Body of pancreas (tissue), 4 donors: ENCODE data around the gene WDR86. TPM values are rescaled to one million over a fixed set of nuclear protein-coding genes. Genes with fewer than 3 reads are reported as not detected.

Experiments used
- ATAC-seq: fragments of 150-250 bp; one replicate; pipeline ENCODE4 v1.9.1; 2016
- DNase-seq, 4 donors: peaks; one replicate each; pipeline ENCODE4 v3.0.0-alpha.2; 2019
- H3K27ac ChIP-seq, 4 donors: fragments of 200-600 bp; sonication (generic); 1 replicate in 3 of 4; 2 replicates in 1 of 4; pipeline versions ENCODE4 v1.5.1 to v1.6.1; 2016 to 2019; ENCODE audit warnings: mild to moderate bottlenecking in 1 of 4, mixed read lengths in 1 of 4, moderate library complexity in 1 of 4
- H3K27me3 ChIP-seq, 2 donors: fragments of 200-600 bp; sonication (generic); one replicate each; pipeline ENCODE4 v1.6.0; 2016; ENCODE audit warnings: mild to moderate bottlenecking in 1 of 2
- H3K36me3 ChIP-seq, 2 donors: fragments of 200-600 bp; sonication (generic); replicated peaks in 1 of 2; 2 replicates each; pipeline ENCODE4 v1.5.1; 2016; ENCODE audit warnings: low read depth in 2 of 2; ENCODE audit not compliant: insufficient read depth in 1 of 2
- H3K4me1 ChIP-seq: fragments of 200-600 bp; sonication (generic); one replicate; pipeline ENCODE4 v1.6.0; 2016
- H3K4me3 ChIP-seq, 2 donors: fragments of 200-600 bp; sonication (generic); 1 replicate in 1 of 2; 2 replicates in 1 of 2; pipeline ENCODE4 v1.5.1; 2016 to 2019
- H3K9me3 ChIP-seq, 3 donors: fragments of 200-600 bp; sonication (generic); 1 replicate in 2 of 3; 2 replicates in 1 of 3; pipeline ENCODE4 v1.5.1; 2016
- POLR2A ChIP-seq, 3 donors: fragments of 450-650 bp; IDR thresholded peaks; one replicate each; pipeline ENCODE4 v1.6.1; 2016; ENCODE audit warnings: antibody characterized with exemption in 3 of 3, mild to moderate bottlenecking in 2 of 3
- WGBS, 2 donors: methylation state at CpG; one replicate each; pipeline ENCODE4 v1.1.5; 2017; 5-methylcytosine and 5-hydroxymethylcytosine counted together
- intact Hi-C: fragments of 100-400 bp; cut with DNase I; formaldehyde crosslinking; loops from one replicate; pipeline ENCODE4 v1.15.1; 2023
- total RNA-seq, 2 donors: library from RNA; depleted of rRNA; stranded (reverse); fragments of >200 nt; gene quantifications; one replicate each; pipeline ENCODE4 v1.1.0, GENCODE V29; 2016
- TF ChIP-seq, protein P1 (sequence below), 7 experiments: fragments of 450-650 bp in 4 of 7; fragments of 200-600 bp in 3 of 7; sonication (generic) in 3 of 7; IDR thresholded peaks; one replicate each; pipeline ENCODE4 v1.5.1; 2016 to 2019; ENCODE audit warnings: antibody characterized with exemption in 7 of 7

WDR86 gene
- total RNA-seq, 2 donors from 2014 or later = 3.9 to 11.2 TPM

DNA sequence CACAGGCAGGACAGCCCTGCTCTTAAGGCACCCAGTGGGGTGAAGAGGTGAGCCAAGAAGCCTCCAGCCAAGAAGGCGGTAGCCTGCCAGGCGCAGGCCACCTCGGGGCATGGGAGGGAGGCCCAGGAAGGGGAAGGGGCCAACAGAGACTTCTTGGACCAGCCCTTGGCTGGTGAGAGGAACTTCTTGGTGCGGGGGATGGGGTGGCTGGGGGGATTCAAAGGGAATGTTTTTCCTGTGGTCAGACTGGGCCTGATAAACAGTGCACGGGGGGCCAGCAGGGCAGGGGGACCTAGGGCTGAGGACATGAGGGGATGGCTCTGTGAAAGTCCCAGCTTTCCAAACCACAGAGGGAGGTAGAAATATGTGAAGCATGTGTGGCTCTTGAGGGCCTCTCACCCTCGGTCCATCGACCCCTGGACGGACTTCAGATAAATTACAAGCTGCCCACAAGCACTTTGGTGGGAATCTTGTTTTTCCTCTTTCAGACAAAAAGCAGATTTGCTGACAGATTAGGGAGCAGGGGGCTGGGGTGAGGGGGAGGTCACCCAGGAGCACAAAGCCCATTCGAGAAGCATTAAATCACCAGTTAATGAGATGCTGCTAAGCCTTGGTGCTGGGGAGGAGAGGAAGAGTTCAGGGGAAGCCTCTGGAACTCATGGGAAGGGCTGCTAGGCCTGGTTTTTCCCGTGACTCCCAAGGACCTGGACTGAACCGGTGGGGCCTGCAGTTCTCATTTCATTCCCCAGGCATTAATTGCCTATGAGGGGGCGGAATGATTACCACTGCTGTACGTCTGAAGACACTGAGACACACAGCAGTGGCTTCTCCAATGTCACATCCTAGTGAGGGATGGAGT is 18.8 kb upstream of the WDR86 start:
- Histone ChIP-seq H3K4me3 (no peak overlapping the region), H3K27me3 (no peaks in the 10 kb centered on the region), H3K4me1 (peaks cover 15% of the 10 kb centered on the region), H3K27ac (peak overlapping the region in 1 of 4 donors; percentile 20), H3K36me3 (no peaks in the 10 kb centered on the region), H3K9me3 (no peaks in the 10 kb centered on the region)
- ATAC-seq = peak; percentile 33
- WGBS, 2 donors = 59 to 73% methylated on average over 12 to 13 of the region's 13 CpGs
- DNase-seq = peak in 1 of 4 donors; percentile 51
- intact Hi-C loops = no loop called here
- no peak for TF ChIP-seq POLR2A (IDR thresholded peaks at IDR 0.05)
- TF ChIP-seq, protein P1, sequence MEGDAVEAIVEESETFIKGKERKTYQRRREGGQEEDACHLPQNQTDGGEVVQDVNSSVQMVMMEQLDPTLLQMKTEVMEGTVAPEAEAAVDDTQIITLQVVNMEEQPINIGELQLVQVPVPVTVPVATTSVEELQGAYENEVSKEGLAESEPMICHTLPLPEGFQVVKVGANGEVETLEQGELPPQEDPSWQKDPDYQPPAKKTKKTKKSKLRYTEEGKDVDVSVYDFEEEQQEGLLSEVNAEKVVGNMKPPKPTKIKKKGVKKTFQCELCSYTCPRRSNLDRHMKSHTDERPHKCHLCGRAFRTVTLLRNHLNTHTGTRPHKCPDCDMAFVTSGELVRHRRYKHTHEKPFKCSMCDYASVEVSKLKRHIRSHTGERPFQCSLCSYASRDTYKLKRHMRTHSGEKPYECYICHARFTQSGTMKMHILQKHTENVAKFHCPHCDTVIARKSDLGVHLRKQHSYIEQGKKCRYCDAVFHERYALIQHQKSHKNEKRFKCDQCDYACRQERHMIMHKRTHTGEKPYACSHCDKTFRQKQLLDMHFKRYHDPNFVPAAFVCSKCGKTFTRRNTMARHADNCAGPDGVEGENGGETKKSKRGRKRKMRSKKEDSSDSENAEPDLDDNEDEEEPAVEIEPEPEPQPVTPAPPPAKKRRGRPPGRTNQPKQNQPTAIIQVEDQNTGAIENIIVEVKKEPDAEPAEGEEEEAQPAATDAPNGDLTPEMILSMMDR (IDR thresholded peaks at IDR 0.05) = no peak

DNA sequence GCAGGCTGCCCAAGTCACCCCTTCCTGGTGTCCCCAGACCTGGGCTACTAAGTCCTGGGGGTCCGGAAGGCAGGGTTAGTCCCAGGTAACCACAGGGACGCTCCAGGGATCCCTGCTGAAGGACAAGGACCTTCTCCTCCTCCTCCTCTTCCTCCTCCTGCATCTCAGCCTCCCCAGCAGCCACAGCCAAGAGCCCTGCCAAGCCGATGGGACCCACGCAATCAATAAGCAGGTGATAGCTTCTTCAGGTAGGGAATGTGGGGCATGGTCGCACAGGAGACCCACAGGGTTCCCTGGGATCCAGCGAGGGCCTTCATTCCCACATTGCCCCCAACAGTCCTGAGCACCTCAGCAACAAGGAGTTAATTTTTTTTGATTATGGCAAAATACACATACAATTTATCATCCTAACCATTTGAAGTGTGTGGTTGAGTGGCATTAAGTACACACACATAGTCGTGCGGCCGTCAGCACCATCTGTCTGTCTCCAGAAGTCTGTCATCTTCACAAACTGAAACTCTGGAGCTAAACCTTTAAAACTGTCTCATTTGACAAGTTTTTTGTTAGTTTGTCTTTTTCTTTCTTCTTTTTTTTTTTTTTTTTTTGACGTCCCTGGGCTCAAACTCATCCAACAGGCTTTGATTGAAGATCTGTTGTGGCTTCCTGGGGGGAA is 18.0 kb upstream of the WDR86 start:
- Histone ChIP-seq H3K4me3 (no peak overlapping the region), H3K27ac (peak overlapping the region in 1 of 4 donors; percentile 20), H3K27me3 (no peaks in the 10 kb centered on the region), H3K4me1 (peaks cover 15% of the 10 kb centered on the region), H3K9me3 (no peaks in the 10 kb centered on the region), H3K36me3 (no peaks in the 10 kb centered on the region)
- WGBS, 2 donors = 52 to 55% methylated on average over 10 of the region's 10 CpGs
- ATAC-seq (no peak), DNase-seq (no peak)
- TF ChIP-seq POLR2A (IDR thresholded peaks at IDR 0.05) = no peak
- TF ChIP-seq, protein P1 (IDR thresholded peaks at IDR 0.05) = no peak
- intact Hi-C loops = no loop called here

DNA sequence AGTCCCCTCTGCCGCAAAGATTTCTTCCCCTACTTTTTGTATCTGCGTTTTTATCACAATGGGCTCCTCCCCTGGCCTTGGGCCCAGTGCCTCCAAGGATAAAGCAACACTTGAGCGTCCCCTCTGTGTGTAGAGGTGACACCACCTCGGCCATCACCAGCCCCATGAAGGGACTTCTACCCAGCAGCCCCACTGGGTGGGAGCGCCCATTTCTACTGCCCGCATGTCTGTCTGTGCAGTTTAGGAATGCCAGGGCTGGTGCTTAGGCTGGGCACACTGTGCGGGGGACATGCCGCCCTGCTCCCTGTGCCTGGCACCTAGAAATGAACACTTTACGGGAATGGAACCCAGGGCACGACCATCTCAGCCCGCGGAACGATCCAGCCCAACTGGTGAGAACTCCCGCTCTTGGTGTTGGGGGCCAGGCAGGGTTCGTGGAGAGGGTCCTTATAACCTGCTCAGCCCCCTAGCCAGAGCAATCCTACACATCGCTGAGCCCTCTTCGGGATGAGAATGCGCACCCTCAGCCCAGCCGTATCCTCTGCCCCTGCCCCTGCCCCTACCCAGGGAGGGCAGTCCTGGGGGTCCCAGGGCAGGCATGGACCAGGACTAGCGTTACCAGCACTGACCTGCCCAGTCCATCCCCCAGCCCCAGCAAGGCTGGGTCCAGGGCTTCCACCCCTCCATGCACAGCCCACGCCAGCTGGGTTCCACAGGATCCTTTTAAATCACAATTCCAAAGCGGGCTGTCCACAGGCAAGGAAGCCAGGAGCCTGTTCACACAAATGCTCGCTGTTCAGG is 17.3 kb upstream of the WDR86 start:
- Histone ChIP-seq H3K4me3 (no peak overlapping the region), H3K27me3 (no peaks in the 10 kb centered on the region), H3K4me1 (peaks cover 15% of the 10 kb centered on the region), H3K36me3 (no peaks in the 10 kb centered on the region), H3K9me3 (no peaks in the 10 kb centered on the region), H3K27ac (peak overlapping the region in 1 of 4 donors; percentile 31)
- DNase-seq (no peak), ATAC-seq (no peak)
- intact Hi-C loops = no loop called here
- 70 to 86% methylated on average over 9 to 22 of the region's 23 CpGs for WGBS, 2 donors
- TF ChIP-seq, protein P1 (IDR thresholded peaks at IDR 0.05) = no peak
- TF ChIP-seq POLR2A (IDR thresholded peaks at IDR 0.05) = no peak

DNA sequence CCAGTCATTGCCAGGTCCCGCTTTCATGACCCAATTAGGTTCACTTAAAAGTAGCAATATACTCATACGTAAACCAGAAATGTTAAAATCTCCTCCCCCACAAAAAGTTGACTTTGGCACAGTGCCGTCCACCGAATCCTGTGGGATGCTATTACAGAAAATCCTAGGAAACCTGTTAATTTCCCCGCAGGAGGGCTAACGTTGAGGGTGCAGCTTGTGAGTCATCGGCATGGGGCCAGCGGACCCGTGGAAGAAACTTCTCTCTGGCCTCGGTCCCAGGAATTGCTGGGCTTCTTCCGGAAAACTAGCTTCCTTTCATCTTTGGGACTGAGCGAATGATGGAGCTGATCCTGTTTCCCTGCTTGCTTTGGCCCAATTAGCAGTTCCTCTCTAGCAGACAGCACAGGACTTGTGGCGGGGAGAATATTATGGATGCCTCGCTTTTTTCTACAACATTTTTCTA is 16.6 kb upstream of the WDR86 start:
- no peaks in the 10 kb centered on the region for H3K9me3 ChIP-seq
- ATAC-seq (peak; percentile 30), DNase-seq (peak in 3 of 4 donors; percentile 47 to 61 (median 57))
- peak overlapping the region in 1 of 4 donors; percentile 31 for H3K27ac ChIP-seq
- intact Hi-C loops = no loop called here
- H3K36me3 ChIP-seq = no peaks in the 10 kb centered on the region
- 72 to 84% methylated on average over 13 to 14 of the region's 14 CpGs for WGBS, 2 donors
- no peak for TF ChIP-seq POLR2A (IDR thresholded peaks at IDR 0.05)
- TF ChIP-seq, protein P1 (IDR thresholded peaks at IDR 0.05) = no peak
- H3K4me3 ChIP-seq = no peak overlapping the region
- H3K4me1 ChIP-seq = peaks cover 15% of the 10 kb centered on the region
- H3K27me3 ChIP-seq = no peaks in the 10 kb centered on the region
